Measurements from ENCODE around the gene SDK2.
A peak's percentile ranks its signal among the peaks of the same experiment; 100 is the strongest.

SDK2 gene

DNA sequence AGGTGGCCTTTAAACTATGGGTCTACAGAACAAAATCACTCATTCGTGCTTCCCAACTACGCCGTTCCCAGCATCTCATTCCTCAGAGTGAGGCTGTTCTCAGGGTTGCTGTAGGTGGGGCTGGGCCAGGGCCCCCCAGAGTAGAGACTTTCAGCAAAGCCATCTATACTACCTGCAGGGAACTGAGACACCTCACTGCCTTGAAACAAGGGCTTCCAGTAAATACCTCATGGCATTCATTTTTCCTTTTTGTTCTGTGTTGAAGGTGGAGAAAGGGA, 4.2 kb upstream of the SDK2 start:
- Histone ChIP-seq H3K4me3 (ENCODE audit: low read length in 2 of 2) (no peak overlapping the region), H3K23ac (ENCODE audit: low read depth, low read length, poor library complexity) (no peak overlapping the region), H2BK120ac (ENCODE audit: low read depth, low read length) (no peak overlapping the region), H3K27ac (replicated peaks; ENCODE audit: low read length) (no peak overlapping the region), H3K4me2 (ENCODE audit: insufficient read depth, low read length, poor library complexity, severe bottlenecking) (no peak overlapping the region), H2AK5ac (ENCODE audit: low read depth, low read length) (no peak overlapping the region), H2BK5ac (ENCODE audit: low read length) (no peak overlapping the region), H2AFZ (ENCODE audit: low read length) (no peak overlapping the region), H3K36me3 (replicated peaks in 1 of 2; ENCODE audit: control insufficient read depth in 2 of 2, insufficient read depth in 2 of 2, low read length in 2 of 2) (no peaks in the 10 kb centered on the region), H3K14ac (ENCODE audit: low read length) (no peak overlapping the region), H4K91ac (ENCODE audit: low read depth, low read length, poor library complexity) (no peak overlapping the region), H2BK15ac (ENCODE audit: low read length) (peak overlapping the region; percentile 71), H4K8ac (ENCODE audit: low read depth, low read length) (no peak overlapping the region), H3K4me1 (ENCODE audit: control insufficient read depth in 2 of 2, insufficient read depth in 1 of 2, low read depth in 1 of 2, low read length in 2 of 2) (peaks cover 2 to 11% of the 10 kb centered on the region in 2 donors), H3K4ac (ENCODE audit: low read length) (no peak overlapping the region), H3K79me1 (ENCODE audit: low read depth, low read length) (peaks cover under 1% of the 10 kb centered on the region), H3K18ac (ENCODE audit: low read length) (no peak overlapping the region), H3K27me3 (ENCODE audit: control insufficient read depth in 3 of 3, insufficient read depth in 3 of 3, low read depth in 1 of 3, low read length in 3 of 3) (peaks cover 0 to 37% (median 2%) of the 10 kb centered on the region in 3 experiments), H2BK12ac (ENCODE audit: low read length) (no peak overlapping the region), H3K9ac (ENCODE audit: low read depth, low read length, poor library complexity) (no peak overlapping the region), H3K9me3 (replicated peaks in 1 of 2; ENCODE audit: control insufficient read depth in 2 of 2, insufficient read depth in 1 of 2, low read depth in 1 of 2, low read length in 2 of 2) (peaks cover 2 to 5% of the 10 kb centered on the region in 2 donors)
- DNase-seq (ENCODE audit: low spot score) = no peak
- no CpG with 5 or more reads among the region's 3 CpGs for WGBS, 2 donors (ENCODE audit: extremely low coverage in 2 of 2, insufficient read length in 2 of 2, insufficient replicate concordance in 1 of 2)

DNA sequence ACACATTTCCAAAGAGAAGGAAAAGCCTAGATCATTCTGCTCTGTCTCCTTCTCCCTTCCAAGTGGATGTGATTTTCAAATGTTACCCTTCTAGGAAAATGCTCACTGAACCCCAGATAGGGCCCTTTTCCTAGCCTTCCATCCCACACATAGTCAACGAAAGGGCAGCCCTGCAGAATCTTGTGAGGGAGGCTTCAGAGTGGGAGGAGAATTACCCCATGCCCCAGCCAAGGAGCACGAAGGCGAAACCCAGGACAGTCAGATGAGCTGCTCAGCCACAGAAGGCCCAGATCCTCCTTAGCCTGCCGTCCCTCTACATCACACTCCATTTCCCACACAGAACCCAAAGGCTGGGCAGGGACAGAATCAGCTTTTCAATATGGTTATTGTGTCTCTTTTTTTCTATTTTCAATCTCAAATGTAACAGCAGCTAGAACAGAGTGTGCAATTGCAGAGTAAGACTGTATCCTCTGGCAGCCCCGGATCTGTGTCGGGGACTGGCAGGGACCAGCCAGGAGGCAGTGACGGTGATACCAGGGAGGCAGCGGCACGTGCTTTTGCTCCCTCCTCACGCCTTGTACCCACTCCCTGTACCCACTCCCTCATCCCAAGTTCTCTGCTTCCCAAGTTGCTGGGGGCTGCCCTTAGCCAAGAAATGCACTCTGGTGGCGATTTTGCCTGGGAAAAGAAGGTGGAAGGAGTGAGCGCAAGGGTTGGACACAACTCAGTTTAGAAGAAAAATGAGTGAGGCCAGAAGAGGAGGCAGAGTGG, 3.7 kb upstream of the SDK2 start:
- no peak overlapping the region for H3K4ac ChIP-seq (ENCODE audit: low read length)
- DNase-seq (ENCODE audit: low spot score) = no peak
- no CpG with 5 or more reads among the region's 12 CpGs for WGBS, 2 donors (ENCODE audit: extremely low coverage in 2 of 2, insufficient read length in 2 of 2, insufficient replicate concordance in 1 of 2)
- H3K27ac ChIP-seq (replicated peaks; ENCODE audit: low read length) = no peak overlapping the region
- H2AK5ac ChIP-seq (ENCODE audit: low read depth, low read length) = no peak overlapping the region
- H2BK5ac ChIP-seq (ENCODE audit: low read length) = no peak overlapping the region
- H3K23ac ChIP-seq (ENCODE audit: low read depth, low read length, poor library complexity) = no peak overlapping the region
- H3K79me1 ChIP-seq (ENCODE audit: low read depth, low read length) = peaks cover 6% of the 10 kb centered on the region
- H2BK12ac ChIP-seq (ENCODE audit: low read length) = peak overlapping the region; percentile 49
- H2AFZ ChIP-seq (ENCODE audit: low read length) = no peak overlapping the region
- H2BK120ac ChIP-seq (ENCODE audit: low read depth, low read length) = no peak overlapping the region
- H4K8ac ChIP-seq (ENCODE audit: low read depth, low read length) = no peak overlapping the region
- no peak overlapping the region for H3K14ac ChIP-seq (ENCODE audit: low read length)
- H4K91ac ChIP-seq (ENCODE audit: low read depth, low read length, poor library complexity) = no peak overlapping the region
- H3K4me1 ChIP-seq (ENCODE audit: control insufficient read depth in 2 of 2, insufficient read depth in 1 of 2, low read depth in 1 of 2, low read length in 2 of 2) = peaks cover 2 to 11% of the 10 kb centered on the region in 2 donors
- no peak overlapping the region for H3K9ac ChIP-seq (ENCODE audit: low read depth, low read length, poor library complexity)
- H3K36me3 ChIP-seq (replicated peaks in 1 of 2; ENCODE audit: control insufficient read depth in 2 of 2, insufficient read depth in 2 of 2, low read length in 2 of 2) = no peaks in the 10 kb centered on the region
- H3K4me2 ChIP-seq (ENCODE audit: insufficient read depth, low read length, poor library complexity, severe bottlenecking) = no peak overlapping the region
- H2BK15ac ChIP-seq (ENCODE audit: low read length) = peak overlapping the region; percentile 71
- peaks cover 0 to 37% (median 2%) of the 10 kb centered on the region in 3 experiments for H3K27me3 ChIP-seq (ENCODE audit: control insufficient read depth in 3 of 3, insufficient read depth in 3 of 3, low read depth in 1 of 3, low read length in 3 of 3)
- H3K4me3 ChIP-seq (ENCODE audit: low read length in 2 of 2) = no peak overlapping the region
- peaks cover 0 to 2% of the 10 kb centered on the region in 2 donors for H3K9me3 ChIP-seq (replicated peaks in 1 of 2; ENCODE audit: control insufficient read depth in 2 of 2, insufficient read depth in 1 of 2, low read depth in 1 of 2, low read length in 2 of 2)
- H3K18ac ChIP-seq (ENCODE audit: low read length) = peak overlapping the region; percentile 75

DNA sequence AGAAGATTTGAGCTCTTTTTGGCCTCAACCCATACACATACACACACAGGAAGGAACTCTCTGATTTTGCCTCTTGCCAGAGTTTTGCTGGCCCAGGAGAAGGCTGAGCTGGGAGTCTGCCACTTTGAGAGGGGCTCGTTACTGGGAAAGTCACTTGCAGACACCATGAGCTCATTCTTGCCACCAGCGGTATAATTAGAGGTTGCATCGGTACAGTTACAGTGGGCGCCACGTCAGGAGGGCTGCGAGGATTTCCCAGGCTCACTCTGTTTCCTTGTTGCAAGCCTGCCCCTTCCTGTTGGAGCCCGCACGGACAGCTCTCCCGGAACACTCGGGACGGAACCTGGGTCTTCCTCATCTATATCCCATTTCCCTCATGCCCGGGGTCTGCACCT, 3.1 kb upstream of the SDK2 start:
- Histone ChIP-seq H3K23ac (ENCODE audit: low read depth, low read length, poor library complexity) (no peak overlapping the region), H3K4me1 (ENCODE audit: control insufficient read depth in 2 of 2, insufficient read depth in 1 of 2, low read depth in 1 of 2, low read length in 2 of 2) (peaks cover 4 to 16% of the 10 kb centered on the region in 2 donors), H2AFZ (ENCODE audit: low read length) (no peak overlapping the region), H3K79me1 (ENCODE audit: low read depth, low read length) (peaks cover 7% of the 10 kb centered on the region), H2BK5ac (ENCODE audit: low read length) (no peak overlapping the region), H2AK5ac (ENCODE audit: low read depth, low read length) (no peak overlapping the region), H3K27me3 (ENCODE audit: control insufficient read depth in 3 of 3, insufficient read depth in 3 of 3, low read depth in 1 of 3, low read length in 3 of 3) (peaks cover 0 to 37% (median 2%) of the 10 kb centered on the region in 3 experiments), H2BK120ac (ENCODE audit: low read depth, low read length) (no peak overlapping the region), H3K4ac (ENCODE audit: low read length) (no peak overlapping the region), H2BK15ac (ENCODE audit: low read length) (no peak overlapping the region), H3K27ac (replicated peaks; ENCODE audit: low read length) (no peak overlapping the region), H3K18ac (ENCODE audit: low read length) (no peak overlapping the region), H4K8ac (ENCODE audit: low read depth, low read length) (no peak overlapping the region), H2BK12ac (ENCODE audit: low read length) (no peak overlapping the region), H3K9ac (ENCODE audit: low read depth, low read length, poor library complexity) (no peak overlapping the region), H3K4me2 (ENCODE audit: insufficient read depth, low read length, poor library complexity, severe bottlenecking) (no peak overlapping the region), H3K4me3 (ENCODE audit: low read length in 2 of 2) (no peak overlapping the region), H3K14ac (ENCODE audit: low read length) (no peak overlapping the region), H3K9me3 (replicated peaks in 1 of 2; ENCODE audit: control insufficient read depth in 2 of 2, insufficient read depth in 1 of 2, low read depth in 1 of 2, low read length in 2 of 2) (peaks cover 0 to 2% of the 10 kb centered on the region in 2 donors), H4K91ac (ENCODE audit: low read depth, low read length, poor library complexity) (no peak overlapping the region), H3K36me3 (replicated peaks in 1 of 2; ENCODE audit: control insufficient read depth in 2 of 2, insufficient read depth in 2 of 2, low read length in 2 of 2) (no peaks in the 10 kb centered on the region)
- WGBS, 2 donors (ENCODE audit: extremely low coverage in 2 of 2, insufficient read length in 2 of 2, insufficient replicate concordance in 1 of 2) = no CpG with 5 or more reads among the region's 12 CpGs
- no peak for DNase-seq (ENCODE audit: low spot score)

DNA sequence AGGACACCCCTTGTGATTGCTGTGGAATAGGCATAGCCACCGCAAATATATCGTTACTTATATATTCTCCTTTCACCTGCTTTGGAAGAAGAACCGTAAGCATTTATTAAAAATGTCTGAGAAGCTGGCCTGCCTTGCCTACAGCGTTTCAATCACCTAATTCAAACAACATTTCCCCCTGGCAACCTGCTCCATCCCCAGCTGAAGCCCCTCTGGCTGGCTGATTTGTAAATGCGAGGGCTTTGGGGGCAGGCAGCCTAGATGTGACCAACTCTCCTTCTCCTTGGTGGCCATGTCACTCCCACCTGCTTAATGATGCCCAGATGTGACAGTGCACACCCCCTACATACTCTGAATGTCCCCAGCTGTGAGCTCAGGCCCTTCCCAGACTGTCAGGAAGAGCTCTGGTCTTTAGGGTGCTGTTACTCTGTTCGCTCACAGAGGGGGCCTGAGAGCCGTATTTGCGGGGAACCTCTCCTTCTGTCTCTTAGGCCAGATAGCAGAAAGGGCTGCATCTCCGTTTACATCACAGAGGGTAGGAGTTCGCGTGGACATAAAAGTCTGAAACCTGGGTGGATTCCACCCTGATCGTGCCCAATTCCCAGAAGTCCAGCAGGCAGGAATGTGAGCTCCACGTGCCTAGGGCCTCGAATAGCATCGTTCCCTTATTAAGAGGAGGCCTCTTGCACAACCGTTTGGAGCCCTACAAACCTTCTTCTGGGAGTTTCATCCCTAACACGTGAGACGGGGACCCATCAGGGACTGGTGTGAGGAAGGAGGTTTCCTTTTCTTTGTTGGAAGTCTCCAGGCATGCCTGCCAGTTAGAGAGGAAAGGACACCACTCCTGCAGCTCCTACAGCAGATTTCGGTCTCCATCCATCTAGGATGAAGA, 2.4 kb upstream of the SDK2 start:
- H4K91ac ChIP-seq (ENCODE audit: low read depth, low read length, poor library complexity) = no peak overlapping the region
- H4K8ac ChIP-seq (ENCODE audit: low read depth, low read length) = no peak overlapping the region
- H2BK120ac ChIP-seq (ENCODE audit: low read depth, low read length) = no peak overlapping the region
- peaks cover 0 to 37% (median 2%) of the 10 kb centered on the region in 3 experiments for H3K27me3 ChIP-seq (ENCODE audit: control insufficient read depth in 3 of 3, insufficient read depth in 3 of 3, low read depth in 1 of 3, low read length in 3 of 3)
- peak; percentile 44 for DNase-seq (ENCODE audit: low spot score)
- no peak overlapping the region for H3K4me3 ChIP-seq (ENCODE audit: low read length in 2 of 2)
- no peak overlapping the region for H3K4me2 ChIP-seq (ENCODE audit: insufficient read depth, low read length, poor library complexity, severe bottlenecking)
- no peak overlapping the region for H2AK5ac ChIP-seq (ENCODE audit: low read depth, low read length)
- no peak overlapping the region for H3K4ac ChIP-seq (ENCODE audit: low read length)
- no peak overlapping the region for H3K14ac ChIP-seq (ENCODE audit: low read length)
- no peak overlapping the region for H3K27ac ChIP-seq (replicated peaks; ENCODE audit: low read length)
- H3K79me1 ChIP-seq (ENCODE audit: low read depth, low read length) = peaks cover 10% of the 10 kb centered on the region
- no peaks in the 10 kb centered on the region for H3K36me3 ChIP-seq (replicated peaks in 1 of 2; ENCODE audit: control insufficient read depth in 2 of 2, insufficient read depth in 2 of 2, low read length in 2 of 2)
- no peak overlapping the region for H2AFZ ChIP-seq (ENCODE audit: low read length)
- peaks cover 0 to 2% of the 10 kb centered on the region in 2 donors for H3K9me3 ChIP-seq (replicated peaks in 1 of 2; ENCODE audit: control insufficient read depth in 2 of 2, insufficient read depth in 1 of 2, low read depth in 1 of 2, low read length in 2 of 2)
- no peak overlapping the region for H3K23ac ChIP-seq (ENCODE audit: low read depth, low read length, poor library complexity)
- peak overlapping the region; percentile 9 for H3K18ac ChIP-seq (ENCODE audit: low read length)
- H2BK12ac ChIP-seq (ENCODE audit: low read length) = no peak overlapping the region
- no peak overlapping the region for H2BK15ac ChIP-seq (ENCODE audit: low read length)
- H3K9ac ChIP-seq (ENCODE audit: low read depth, low read length, poor library complexity) = no peak overlapping the region
- no peak overlapping the region for H2BK5ac ChIP-seq (ENCODE audit: low read length)
- peaks cover 11 to 22% of the 10 kb centered on the region in 2 donors for H3K4me1 ChIP-seq (ENCODE audit: control insufficient read depth in 2 of 2, insufficient read depth in 1 of 2, low read depth in 1 of 2, low read length in 2 of 2)
- no CpG with 5 or more reads among the region's 19 CpGs for WGBS, 2 donors (ENCODE audit: extremely low coverage in 2 of 2, insufficient read length in 2 of 2, insufficient replicate concordance in 1 of 2)

Data from neuronal stem cell (in vitro differentiated cells).